Neural cell (in vitro differentiated cells): ENCODE data around the gene SEMA4B.

ENCODE experiments used
- EP300 ChIP-seq: fragments of 450-650 bp; conservative IDR thresholded peaks from 2 replicates; pipeline ENCODE4 v1.6.1; 2014; ENCODE audit warnings: antibody characterized with exemption, mild to moderate bottlenecking, moderate library complexity; ENCODE audit not compliant: poor library complexity, severe bottlenecking
- EZH2 ChIP-seq: fragments of 200-600, 300-800 bp; shearing (Covaris generic), sonication (generic); IDR thresholded peaks from 2 replicates; pipeline ENCODE4 v1.6.1; 2014; ENCODE audit warnings: antibody characterized with exemption, low read length, borderline replicate concordance, mild to moderate bottlenecking; ENCODE audit not compliant: insufficient read depth, poor library complexity, severe bottlenecking
- POLR2AphosphoS5 ChIP-seq: IDR thresholded peaks from 2 replicates; pipeline ENCODE4 v1.6.1; 2012
- RAD21 ChIP-seq: fragments of 450-650 bp; conservative IDR thresholded peaks from 2 replicates; pipeline ENCODE4 v1.6.1; 2014; ENCODE audit warnings: antibody characterized with exemption, mild to moderate bottlenecking, moderate library complexity
- SMC3 ChIP-seq: fragments of 450-650 bp; conservative IDR thresholded peaks from 2 replicates; pipeline ENCODE4 v1.6.1; 2014; ENCODE audit warnings: antibody characterized with exemption, mild to moderate bottlenecking, moderate library complexity; ENCODE audit not compliant: poor library complexity
- TF ChIP-seq, protein P1 (sequence below): fragments of 450-650 bp; IDR thresholded peaks from 2 replicates; pipeline ENCODE4 v1.5.1; 2014; ENCODE audit warnings: antibody characterized with exemption, mild to moderate bottlenecking, moderate library complexity; ENCODE audit not compliant: poor library complexity, severe bottlenecking
- TF ChIP-seq, protein P2 (sequence below): IDR thresholded peaks from 2 replicates; pipeline ENCODE4 v1.6.1; 2012; ENCODE audit warnings: borderline replicate concordance

DNA sequence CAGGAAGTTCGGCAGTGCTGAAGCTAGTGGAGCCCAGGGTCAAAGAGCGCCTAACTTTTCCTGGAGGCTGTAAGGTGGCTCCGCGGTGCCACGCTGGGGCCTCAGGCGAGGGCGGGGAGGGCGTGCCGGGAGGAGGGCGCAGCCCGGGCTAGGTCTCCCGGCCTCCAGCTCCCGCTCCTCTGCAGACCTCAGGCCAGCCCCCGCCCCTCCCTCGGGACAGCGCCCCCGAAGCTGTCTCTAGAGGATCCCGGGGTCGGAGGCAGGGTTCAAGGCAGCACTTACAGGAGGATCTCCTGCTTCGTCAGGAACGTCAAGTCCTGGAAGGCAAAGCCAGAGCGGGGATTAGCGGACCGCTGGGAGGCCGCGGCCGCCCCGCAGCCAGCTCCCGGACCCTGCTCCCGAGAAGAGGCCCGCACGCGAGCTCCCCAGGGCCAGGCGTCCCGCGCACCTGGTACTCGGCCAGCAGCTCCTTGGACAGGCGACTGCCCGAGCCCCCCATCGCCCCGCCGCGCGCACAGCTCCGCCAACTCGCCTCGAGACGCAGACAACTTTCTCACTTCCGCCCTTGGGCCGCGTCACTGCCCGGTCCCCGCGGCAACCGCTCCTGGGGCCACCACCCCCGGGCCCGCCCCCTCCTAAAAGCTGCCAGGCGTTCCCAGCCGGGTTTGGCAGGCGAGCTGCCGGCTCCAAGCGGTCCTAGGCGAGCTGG lies 32.4 kb downstream of the SEMA4B start, which contains the start of gene CIB1:
- TF ChIP-seq, protein P1, sequence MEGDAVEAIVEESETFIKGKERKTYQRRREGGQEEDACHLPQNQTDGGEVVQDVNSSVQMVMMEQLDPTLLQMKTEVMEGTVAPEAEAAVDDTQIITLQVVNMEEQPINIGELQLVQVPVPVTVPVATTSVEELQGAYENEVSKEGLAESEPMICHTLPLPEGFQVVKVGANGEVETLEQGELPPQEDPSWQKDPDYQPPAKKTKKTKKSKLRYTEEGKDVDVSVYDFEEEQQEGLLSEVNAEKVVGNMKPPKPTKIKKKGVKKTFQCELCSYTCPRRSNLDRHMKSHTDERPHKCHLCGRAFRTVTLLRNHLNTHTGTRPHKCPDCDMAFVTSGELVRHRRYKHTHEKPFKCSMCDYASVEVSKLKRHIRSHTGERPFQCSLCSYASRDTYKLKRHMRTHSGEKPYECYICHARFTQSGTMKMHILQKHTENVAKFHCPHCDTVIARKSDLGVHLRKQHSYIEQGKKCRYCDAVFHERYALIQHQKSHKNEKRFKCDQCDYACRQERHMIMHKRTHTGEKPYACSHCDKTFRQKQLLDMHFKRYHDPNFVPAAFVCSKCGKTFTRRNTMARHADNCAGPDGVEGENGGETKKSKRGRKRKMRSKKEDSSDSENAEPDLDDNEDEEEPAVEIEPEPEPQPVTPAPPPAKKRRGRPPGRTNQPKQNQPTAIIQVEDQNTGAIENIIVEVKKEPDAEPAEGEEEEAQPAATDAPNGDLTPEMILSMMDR, result no peak
- no peak for TF ChIP-seq POLR2AphosphoS5
- peak; percentile 4 for TF ChIP-seq SMC3
- TF ChIP-seq, protein P2, sequence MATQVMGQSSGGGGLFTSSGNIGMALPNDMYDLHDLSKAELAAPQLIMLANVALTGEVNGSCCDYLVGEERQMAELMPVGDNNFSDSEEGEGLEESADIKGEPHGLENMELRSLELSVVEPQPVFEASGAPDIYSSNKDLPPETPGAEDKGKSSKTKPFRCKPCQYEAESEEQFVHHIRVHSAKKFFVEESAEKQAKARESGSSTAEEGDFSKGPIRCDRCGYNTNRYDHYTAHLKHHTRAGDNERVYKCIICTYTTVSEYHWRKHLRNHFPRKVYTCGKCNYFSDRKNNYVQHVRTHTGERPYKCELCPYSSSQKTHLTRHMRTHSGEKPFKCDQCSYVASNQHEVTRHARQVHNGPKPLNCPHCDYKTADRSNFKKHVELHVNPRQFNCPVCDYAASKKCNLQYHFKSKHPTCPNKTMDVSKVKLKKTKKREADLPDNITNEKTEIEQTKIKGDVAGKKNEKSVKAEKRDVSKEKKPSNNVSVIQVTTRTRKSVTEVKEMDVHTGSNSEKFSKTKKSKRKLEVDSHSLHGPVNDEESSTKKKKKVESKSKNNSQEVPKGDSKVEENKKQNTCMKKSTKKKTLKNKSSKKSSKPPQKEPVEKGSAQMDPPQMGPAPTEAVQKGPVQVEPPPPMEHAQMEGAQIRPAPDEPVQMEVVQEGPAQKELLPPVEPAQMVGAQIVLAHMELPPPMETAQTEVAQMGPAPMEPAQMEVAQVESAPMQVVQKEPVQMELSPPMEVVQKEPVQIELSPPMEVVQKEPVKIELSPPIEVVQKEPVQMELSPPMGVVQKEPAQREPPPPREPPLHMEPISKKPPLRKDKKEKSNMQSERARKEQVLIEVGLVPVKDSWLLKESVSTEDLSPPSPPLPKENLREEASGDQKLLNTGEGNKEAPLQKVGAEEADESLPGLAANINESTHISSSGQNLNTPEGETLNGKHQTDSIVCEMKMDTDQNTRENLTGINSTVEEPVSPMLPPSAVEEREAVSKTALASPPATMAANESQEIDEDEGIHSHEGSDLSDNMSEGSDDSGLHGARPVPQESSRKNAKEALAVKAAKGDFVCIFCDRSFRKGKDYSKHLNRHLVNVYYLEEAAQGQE, result no peak
- no peak for TF ChIP-seq EZH2
- no peak for TF ChIP-seq EP300
- no peak for TF ChIP-seq RAD21
